Transverse colon (tissue), 4 donors: Measurements from ENCODE around the gene USP34.

ENCODE experiments used
- CTCF ChIP-seq, 5 experiments: fragments of 200-600 bp in 3 of 5; fragments of 450-650 bp in 2 of 5; sonication (generic) in 3 of 5; IDR thresholded peaks; 1 replicate in 2 of 5; 2 replicates in 3 of 5; pipeline ENCODE4 v1.5.1; 2016 to 2017; ENCODE audit warnings: antibody characterized with exemption in 5 of 5, inconsistent platforms in 3 of 5, mild to moderate bottlenecking in 2 of 5, moderate library complexity in 1 of 5
- EP300 ChIP-seq: sonication (generic); formaldehyde crosslinking; IDR thresholded peaks from one replicate; pipeline ENCODE4 v1.6.1; 2017; ENCODE audit warnings: antibody characterized with exemption, low read depth
- POLR2A ChIP-seq: fragments of 450-650 bp; IDR thresholded peaks from one replicate; pipeline ENCODE4 v1.6.1; 2016; ENCODE audit warnings: antibody characterized with exemption, mild to moderate bottlenecking, moderate library complexity
- POLR2AphosphoS5 ChIP-seq, 3 donors: sonication (generic); formaldehyde crosslinking; IDR thresholded peaks; one replicate each; pipeline ENCODE4 v1.6.1; 2016; ENCODE audit warnings: antibody characterized with exemption in 3 of 3

GRCh38 chr2:61158356-61158955 is 312.4 kb downstream of the USP34 start:
- TF ChIP-seq CTCF (IDR thresholded peaks at IDR 0.05) (no peak), POLR2A (no peak), EP300 (no peak), POLR2AphosphoS5 (IDR thresholded peaks at IDR 0.05) (no peak)
